Activated CD4-positive, alpha-beta T cell treated with anti-CD3 and anti-CD28 coated beads for 4 hours (primary cell): ENCODE results near the gene UBTD1.
"Not testable (repeated sequence)": the region's sequence is repeated elsewhere in the genome, so short reads cannot be mapped to it uniquely, and the experiment has no call there.

Experiments
- DNase-seq, 2 donors: peaks; one replicate each; pipeline ENCODE4 v3.0.0-alpha.2; 2020

UBTD1 gene

DNA sequence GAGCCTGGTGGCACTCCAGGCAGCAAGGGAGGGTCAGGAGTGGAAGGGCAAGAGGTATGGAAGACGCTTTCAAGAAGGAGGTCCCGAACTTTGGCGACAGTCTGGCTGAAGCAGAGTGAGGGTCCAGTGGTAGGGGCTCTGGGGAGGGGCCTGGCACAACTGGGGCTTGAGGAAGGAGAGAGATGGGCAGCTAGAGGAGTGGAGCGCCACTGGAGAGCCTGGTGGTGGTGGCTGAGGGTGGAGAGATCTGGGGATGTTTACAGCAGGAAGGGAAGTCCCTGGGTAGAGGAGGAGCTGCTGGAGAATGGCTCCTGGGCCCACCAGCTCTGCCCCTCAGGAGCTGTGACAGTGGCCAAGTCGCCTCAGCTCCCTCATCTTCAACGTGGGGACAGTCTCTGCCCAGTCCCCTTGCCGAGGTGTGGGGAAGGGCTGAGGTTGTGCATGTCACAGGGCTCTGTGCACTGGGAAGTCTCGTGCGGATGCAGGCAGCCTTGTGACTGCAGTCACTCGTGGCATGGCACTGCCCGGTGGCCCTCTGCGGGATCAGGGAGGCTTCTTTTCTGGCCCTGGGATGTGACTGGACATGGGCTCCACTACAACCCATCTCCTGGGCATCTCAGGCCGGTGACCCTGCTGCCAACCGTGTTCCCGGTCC is 18.5 kb downstream of the UBTD1 start:
- DNase-seq = no peak

DNA sequence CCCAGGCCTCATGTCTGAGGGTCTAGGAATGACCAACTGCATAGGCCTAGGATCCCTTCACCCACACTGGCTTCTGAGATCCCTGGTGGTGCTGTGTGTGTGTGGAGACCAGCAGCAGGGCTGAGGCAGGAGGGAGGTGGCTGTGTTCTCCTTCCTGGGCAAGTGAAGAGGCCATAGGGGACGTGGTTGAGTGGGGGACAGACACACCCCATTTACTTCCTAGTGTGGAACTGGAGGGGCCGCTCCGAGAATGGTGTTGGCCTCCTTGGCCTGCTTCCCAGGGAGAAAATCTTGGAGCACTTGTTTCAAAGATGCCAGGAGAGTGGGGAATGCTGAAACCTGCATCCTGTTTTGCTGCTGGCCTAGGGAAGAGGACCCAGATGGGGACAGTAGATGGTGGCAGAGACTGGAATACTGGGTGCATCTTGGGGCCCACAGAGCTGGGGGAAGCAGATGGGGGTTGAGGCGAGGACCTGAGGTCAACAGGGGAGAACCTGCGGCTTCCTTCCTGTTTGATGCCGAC is 19.1 kb downstream of the UBTD1 start:
- DNase-seq = no peak

DNA sequence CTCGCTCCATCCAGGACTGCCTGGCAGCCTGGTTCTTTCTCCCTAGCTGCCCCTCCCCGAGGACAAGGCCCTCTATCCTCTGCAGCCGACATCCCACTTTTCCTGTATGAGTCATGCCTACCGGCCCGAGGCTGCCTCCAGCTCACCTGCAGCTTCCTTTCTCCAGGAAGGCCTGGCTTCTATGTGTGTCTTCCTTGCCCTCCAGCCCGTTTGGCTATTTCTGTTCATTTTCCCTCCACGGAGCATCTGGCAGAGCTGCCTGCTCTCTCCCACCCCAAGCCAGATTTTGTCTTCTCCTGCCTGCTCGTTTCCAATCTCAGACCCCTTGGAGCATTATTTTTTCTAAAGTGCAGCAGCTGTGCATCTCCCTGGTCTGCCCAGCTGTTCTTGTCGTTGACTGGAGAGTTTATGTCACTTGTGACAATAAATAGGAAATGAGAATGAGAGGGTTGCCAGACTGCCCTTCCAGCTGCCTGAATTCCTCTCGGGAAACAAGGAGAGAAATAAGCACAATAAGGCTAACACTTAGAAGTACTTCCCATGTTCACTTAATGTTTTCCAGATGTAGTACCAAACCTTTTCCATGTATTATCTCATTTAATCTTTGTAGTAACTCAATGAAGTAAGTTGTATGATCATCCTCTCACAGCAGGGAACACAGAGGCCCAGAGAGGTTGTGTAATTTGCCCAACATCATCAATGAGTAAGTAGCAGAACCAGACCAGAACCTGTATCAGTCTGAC is 19.7 kb downstream of the UBTD1 start:
- no peak for DNase-seq

DNA sequence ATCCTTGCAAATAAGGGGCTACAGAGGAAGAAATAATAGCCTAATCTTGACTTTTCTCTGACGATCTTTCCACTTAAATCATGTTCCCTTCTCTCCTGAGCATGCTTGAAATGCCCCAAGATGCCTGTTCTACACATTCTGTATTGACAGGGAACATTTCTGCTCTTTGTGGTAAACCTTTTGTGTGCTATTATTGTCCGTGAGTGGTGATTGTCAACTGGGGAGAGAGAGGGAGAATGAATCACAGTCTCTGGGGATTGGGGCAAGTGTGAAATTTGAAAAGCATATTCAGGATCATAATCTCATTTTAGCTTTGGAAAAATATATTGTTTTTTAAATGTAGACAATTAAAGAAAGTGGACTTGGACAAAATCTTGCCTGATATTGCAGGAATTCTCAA is 20.6 kb downstream of the UBTD1 start:
- no peak for DNase-seq

DNA sequence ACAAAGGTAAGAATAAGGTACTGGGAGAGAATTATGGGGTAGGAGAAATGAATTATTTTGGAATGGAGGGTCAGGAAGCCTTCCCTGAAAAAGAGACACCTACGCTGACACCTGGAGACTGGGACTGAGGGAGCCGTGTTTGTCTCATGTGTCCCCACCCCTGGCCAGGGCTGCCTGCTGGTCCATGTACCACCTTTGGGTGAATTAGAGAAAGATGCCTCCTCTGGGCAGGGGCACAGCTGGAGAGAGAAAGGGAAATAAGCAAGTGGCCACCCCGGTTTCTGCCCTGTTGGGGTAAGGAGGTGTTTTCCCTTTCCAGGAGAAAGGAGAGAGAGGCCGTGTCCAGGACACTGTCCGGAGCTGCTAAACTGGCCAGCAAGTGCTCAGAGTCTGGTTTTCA is 21.8 kb downstream of the UBTD1 start:
- no peak for DNase-seq

DNA sequence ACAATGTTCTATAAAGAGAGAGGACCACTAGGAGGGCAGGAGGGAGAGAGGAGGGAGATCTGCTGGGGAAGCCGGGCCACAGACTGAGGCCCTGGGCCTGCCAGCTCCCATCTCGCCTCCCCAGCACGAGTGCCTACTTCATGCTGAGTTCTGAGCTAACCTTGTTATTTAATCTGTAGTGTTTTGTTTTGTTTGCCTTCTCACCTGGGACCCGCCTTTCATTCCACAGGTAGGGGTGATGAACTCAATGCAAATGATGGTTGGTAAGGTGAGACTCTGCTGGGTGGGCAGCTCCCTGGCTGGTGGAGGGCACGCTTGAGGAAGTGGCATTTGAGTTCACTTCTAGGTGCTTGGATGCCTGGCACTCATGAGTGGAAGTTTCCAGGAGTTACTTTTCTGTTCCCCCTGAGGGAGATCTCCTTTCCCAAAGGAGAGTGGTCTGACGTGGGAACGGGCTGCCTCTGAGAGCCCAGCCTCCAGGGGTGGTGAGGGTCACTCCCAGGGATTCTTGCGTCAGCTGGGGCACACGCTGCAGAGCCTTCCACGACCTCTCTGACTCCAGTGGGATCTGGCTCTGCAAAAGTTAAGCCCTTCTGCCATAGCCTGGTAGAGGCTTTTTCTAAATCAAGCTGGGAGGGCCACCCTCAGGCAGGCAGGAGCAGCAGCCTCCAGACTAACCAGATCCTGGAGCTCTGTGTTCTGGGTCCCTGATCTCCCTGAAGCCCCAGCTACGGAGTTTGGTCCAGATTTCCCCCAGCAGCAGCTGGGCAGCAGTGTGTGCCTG is 22.4 kb downstream of the UBTD1 start:
- DNase-seq = no peak

DNA sequence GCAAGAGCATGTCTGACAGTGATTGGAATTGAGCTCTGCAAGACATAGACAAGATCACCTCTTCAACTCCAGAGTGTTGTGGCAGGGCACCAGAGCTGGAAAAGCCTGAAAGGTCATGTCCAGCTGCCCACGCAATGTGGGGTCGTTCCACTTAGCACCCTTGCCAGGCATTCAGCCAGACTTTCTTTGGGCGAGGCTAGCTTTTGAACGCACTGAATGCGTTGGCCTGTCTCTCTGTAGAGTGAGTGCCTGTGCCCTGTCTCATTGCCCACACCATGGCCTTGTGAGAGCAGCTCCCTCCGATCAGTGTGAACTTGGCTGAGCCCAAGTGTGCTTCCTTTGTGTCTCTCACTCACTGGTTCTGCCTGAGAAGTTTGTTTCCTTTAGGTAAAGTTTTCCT is 23.3 kb downstream of the UBTD1 start:
- no peak for DNase-seq

DNA sequence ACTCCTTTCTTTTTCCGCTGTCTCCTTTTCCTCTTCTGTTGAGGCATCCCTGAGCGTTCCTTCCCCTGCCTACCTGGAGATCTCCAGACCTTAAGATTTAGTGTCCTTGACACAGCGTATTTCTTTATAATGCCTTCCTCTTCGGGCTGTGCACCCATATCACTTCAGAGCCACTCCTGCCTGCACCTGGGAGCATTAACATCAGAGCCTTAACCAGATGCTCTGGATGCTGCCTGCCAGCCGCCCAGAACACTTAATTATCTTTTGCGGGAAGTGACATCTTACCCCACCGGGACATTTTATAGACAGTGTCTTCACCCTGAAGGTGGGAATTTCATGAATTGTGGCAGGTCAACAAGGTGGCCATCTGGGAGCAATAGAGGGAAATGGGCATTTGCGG is 24.2 kb downstream of the UBTD1 start:
- DNase-seq = no peak

DNA sequence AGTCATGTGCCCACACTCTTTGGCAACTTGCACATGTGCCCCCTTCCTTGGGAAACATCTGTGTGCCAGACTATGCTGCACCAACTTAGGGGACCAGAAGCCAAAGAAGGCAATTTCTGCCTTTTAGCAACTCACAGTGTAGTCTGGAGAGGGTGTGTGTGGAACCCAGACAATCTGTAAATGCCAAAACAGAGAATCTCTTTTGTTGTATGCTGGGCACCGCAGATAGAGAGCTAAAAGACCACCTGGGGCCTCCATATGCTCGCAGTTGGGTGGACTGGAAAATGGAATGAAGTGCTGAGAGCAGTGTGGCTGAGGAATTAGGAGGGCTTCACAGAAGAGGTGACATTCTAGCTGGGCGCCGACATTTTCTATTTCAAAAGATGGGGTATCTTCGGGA is 26.4 kb downstream of the UBTD1 start:
- DNase-seq = no peak

DNA sequence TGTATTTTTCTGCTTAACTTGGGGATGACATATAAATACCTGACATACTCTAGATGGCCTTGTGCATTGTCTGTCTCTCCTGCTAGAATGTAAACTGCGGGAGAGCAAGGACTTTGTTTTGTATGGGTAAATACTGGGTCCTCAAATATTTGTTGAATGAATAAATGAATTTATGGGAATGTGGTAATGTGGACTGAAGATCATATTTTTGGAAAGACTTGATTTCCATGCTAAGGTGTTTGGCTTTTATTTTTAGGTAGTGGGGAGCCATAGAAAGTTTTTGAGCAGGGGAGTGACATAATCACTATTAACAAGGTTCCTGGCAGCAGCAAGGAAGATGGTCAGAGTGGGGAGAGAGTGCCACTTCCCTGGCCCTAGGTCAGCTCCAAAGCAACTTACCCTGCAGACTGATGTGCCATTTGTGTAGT is 27.0 kb downstream of the UBTD1 start:
- DNase-seq = no peak

DNA sequence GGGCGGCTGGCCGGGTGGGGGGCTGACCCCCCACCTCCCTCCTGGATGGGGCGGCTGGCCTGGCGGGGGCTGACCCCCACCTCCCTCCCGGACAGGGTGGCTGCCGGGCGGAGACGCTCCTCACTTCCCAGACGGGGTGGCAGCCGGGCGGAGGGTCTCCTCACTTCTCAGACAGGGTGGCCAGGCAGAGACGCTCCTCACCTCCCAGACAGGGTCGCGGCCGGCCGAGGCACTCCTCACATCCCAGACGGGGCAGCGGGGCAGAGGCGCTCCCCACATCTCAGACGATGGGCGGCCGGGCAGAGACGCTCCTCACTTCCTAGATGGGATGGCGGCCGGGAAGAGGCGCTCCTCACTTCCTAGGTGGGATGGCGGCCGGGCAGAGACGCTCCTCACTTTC is 30.2 kb downstream of the UBTD1 start:
- not testable (repeated sequence) for DNase-seq

DNA sequence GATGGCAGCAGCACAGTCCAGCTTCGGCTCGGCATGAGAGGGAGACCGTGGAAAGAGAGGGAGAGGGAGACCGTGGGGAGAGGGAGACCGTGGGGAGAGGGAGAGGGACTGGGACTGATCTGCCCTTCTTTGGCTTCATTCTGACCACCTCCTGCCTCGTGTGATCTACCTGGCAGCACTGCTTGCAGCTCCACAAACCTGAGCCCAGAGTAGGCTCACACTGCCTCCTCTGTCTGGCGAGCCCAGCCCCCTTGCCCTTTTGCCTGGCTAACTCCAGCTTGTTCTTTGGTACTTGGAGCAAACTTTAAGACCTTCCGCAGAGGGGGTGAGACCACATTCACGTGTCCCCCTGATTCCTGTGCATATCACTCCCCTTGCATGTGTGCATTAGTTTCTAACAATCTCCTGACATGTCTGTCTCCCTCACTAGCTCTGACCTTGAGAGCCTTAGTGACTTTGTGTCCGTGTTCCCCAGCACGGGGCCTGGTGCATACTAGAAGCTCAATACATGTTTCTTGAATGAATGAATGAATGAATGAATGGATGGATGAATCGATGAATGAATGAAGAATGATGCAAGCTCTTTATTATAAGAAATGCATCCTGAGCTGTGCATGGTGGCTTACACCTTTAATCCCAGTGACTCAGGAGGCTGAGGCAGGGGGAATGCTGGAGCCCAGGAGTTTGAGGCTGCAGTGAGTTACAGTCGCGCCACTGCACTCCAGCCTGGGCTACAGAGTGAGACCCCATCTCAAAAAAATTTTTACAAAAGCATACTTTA is 31.2 kb downstream of the UBTD1 start:
- no peak for DNase-seq

DNA sequence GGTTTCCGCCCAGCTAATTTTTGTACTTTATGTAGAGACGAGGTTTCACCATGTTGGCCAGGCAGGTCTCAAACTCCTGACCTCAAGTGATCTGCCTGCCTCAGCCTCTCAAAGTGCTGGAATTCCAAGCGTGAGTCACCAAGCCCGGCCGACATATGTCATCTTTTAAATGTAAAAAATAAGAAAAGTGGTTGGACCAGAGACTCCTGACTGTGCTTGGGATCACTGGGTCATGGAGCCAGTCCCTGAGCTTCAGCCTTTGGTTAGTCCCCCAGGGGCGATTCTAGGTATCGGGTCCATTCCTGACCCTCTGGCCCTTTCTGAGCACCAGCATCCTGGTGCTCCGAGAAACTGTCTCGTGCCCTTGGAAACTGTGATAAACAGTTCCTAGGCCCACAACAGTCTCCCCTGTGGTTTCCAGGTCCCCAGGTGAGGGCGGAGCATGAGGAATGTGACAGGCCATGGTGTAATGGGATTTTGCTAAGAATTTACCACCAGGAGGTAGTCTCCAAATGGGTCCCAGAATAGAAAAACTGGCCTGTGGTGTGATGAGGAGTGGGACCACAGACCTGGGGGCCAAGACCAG is 32.8 kb downstream of the UBTD1 start:
- DNase-seq = no peak

DNA sequence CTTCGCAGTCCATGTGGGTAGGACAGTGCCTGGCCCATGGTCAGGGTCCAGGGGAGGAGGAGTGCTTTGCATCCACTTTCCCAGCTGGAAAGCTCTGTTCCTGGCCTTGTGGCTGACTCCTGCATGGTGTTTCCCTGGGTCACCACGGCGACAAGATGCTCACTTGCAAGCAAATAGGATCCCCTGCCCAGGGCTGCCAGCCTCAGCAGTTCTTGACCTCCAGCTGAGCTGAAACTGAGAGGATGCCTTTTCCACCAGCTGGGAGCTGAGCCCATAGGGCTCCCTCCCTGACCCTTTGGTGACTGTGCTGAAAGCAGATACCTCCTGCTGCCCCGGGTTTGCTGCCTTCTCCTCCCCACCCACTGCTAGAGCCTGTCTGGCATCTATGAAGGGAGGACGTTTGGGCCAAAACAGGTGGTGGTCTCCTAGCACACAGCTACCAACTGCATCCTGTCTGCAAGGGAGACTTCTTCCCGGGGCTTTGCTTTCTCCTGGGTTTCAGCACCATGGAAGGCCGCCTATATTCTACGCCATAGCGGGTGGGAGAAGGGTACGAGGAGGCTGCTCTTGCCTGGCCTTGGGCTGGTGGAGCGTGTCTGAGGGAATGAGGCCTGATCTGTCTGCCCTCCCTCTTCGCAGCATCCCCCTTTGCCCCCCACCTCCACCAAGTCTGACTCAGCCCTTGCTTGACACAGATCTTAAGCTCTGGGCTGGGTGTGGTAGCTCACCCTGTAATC is 34.4 kb downstream of the UBTD1 start:
- DNase-seq = no peak

DNA sequence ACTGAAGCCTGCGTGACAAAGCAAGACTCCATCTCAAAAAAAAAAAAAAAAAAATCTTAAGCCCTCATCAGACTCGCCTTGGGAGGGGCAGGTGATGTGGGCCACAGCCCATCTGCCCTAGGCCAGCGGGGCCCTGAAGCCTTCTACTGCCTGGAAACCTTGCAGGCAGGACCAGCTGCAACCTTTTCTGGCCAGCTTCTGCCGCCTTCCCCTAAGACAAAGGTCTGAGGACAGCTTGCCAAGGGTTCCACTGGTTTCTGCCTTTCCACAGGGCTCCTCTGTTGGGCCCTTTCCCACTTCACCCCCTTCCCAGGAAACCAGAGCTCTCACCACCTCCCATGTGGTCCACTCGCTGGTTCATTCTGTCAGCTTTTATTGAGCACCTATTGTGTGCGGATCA is 35.2 kb downstream of the UBTD1 start:
- DNase-seq = no peak

DNA sequence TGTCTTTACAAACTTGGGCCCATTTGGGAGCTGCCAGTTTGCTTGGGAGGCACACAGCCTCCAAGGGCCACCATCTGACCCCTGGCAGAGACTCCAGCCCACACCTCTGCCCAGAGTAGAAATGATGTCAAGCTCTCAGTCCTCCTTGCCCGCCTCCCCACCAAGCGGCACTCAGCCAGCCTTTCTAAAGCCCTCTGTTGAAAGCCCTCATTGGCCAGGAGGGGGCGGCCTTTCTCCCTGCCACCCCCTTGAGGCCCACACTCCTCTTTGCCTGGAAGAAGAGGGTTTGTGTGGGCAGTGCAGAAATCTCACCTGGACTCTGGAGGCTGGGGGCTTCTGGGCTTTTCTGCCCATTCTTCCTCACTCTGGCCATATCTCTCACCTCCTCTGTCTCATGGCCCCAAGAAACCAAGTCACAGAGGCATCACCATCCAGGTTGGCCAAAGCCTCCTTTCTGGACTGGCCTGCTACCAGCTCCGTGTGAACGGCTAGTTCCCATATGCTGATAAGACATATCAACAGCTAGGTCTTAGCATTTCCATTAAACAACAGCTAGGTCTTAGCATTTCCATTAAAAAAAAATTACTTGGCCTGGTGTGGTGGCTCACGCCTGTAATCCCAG is 36.1 kb downstream of the UBTD1 start:
- DNase-seq = peak in 1 of 2 donors; percentile 28

DNA sequence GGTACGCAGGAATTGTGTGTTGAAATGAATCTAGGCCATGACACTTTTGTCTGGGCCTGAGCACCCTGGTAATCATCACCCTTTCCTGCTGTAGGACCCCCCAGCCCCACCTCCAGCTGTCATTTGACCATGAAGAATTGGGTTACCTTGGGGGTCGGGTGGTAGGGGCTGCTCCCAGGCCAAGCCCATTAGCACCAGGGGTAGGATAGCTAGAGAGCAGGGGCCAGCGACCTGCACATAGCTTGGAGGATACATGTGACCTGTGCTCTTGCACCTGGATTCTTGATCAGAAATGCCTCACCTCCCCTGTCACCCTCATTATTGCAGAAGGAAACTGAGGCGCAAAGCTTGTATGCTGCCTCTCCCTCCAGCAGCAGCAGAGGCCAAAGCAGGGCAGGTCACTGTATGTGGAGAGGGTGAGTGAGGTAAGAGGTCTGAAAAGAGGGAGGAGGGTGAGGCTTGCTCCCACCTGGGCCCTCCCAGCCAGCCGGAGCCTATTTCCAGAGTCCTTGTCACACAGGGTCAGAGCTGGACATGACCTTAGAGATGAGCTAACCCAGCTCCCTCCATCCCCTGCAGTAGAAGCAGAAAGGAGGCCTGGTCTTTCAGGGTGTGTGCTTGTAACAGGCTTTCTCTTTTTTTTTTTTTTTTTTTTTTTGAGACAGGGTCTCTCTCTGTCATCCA is 38.6 kb downstream of the UBTD1 start:
- DNase-seq = no peak

DNA sequence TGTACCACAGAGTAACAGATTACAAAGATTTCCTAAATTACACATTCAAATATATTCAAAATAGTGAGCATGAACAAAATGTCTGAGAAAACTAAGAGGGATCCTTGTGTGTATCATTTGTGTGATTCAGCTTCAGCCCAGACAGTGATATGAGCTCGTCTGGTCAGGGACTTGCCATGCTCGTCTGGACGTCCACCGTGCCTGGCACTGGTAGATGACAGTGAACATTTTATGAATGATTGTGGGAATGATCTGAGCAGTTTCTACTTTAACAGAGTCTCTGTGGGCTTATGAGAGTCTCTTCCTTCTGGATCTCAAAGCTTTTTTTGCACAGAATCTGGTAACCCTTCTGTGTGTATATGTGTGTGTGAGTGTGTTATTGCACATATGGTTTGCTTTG is 39.7 kb downstream of the UBTD1 start:
- DNase-seq = no peak

DNA sequence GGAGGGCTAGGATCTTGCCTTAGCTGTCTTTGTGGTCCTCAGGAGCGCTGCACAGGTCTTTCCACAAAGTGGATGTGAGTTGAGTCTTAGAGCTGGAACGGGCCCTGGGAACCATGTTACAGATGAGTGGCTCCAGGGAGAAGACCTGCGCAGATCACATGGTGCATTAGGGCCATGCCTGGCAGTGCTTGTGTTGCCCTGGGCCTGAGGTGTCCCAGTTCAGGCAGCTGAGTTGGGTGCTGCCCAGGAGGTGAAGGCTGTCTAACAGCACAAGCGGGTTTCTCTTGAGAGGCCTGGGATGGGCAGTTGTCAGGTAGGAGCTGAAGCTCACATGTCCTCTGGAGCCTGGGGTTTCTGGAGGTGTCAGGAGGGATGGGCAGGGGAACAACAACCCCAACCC is 40.1 kb downstream of the UBTD1 start:
- DNase-seq = no peak

DNA sequence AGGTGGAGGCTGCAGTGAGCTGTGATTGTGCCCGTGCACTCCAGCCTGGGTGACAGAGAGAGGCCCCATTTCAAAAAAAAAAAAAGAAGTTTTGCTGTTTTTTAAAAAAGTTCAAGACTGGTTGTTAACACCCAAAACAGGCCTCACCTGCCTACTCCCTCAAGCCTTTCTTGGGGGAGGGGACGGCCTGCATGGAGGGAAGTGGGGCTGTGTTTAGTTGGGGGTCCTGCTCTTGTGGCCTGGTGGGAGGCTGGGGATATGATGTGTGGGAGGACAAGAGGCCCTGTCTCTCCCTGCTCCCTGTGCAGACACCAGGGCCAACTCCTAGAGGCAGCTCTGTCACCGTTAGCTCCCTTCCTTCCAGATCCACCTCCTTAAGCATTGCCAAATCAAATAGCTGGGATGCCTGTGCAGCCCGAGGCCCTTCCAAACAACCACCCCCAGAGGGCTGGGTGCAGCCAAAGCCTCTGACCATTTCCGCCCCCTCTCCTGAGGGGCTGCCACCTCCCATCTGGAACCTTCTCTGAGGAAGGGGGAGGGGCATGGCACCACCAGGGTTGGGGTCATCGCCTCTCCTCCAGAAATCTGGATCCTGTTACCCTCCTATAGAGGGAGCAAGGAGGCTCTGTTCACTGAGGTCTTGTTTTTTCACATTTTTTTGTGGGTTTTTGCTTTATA is 40.9 kb downstream of the UBTD1 start:
- no peak for DNase-seq
